HG03060 (cell line): ENCODE results near the gene ARRDC1.

Experiments
- ATAC-seq: cut with Tn5 transposase; IDR thresholded peaks from one replicate; pipeline ENCODE4 v1.9.1; 2021; ENCODE audit warnings: low read depth, moderate number of reproducible peaks; ENCODE audit not compliant: unreplicated experiment

ARRDC1 gene

GRCh38 chr9:137632230-137633161, 27.0 kb downstream of the ARRDC1 start:
- no peak for ATAC-seq

GRCh38 chr9:137634016-137634415, 28.5 kb downstream of the ARRDC1 start:
- ATAC-seq = no peak

- no peak for ATAC-seq
Observed at GRCh38 chr9:137638680-137639079, 33.2 kb downstream of the ARRDC1 start.

GRCh38 chr9:137639303-137640051, 34.0 kb downstream of the ARRDC1 start:
- no peak for ATAC-seq

GRCh38 chr9:137640862-137641261, 35.4 kb downstream of the ARRDC1 start:
- no peak for ATAC-seq

- no peak for ATAC-seq
Observed at GRCh38 chr9:137642118-137642601, 36.7 kb downstream of the ARRDC1 start.

GRCh38 chr9:137642892-137643291, 37.4 kb downstream of the ARRDC1 start:
- ATAC-seq = no peak

- ATAC-seq = no peak
Observed at GRCh38 chr9:137643921-137644320, 38.4 kb downstream of the ARRDC1 start.

- ATAC-seq = no peak
Observed at GRCh38 chr9:137645211-137645610, 39.7 kb downstream of the ARRDC1 start.

GRCh38 chr9:137646341-137646740, 40.9 kb downstream of the ARRDC1 start:
- ATAC-seq = no peak

- ATAC-seq = no peak
Observed at GRCh38 chr9:137647096-137647714, 41.7 kb downstream of the ARRDC1 start.

GRCh38 chr9:137648396-137648795, 42.9 kb downstream of the ARRDC1 start:
- ATAC-seq = no peak

- ATAC-seq = no peak
Observed at GRCh38 chr9:137649553-137649952, 44.1 kb downstream of the ARRDC1 start.

- ATAC-seq = no peak
Observed at GRCh38 chr9:137650259-137650658, 44.8 kb downstream of the ARRDC1 start.

- ATAC-seq = no peak
Observed at GRCh38 chr9:137650779-137651178, 45.3 kb downstream of the ARRDC1 start.

- no peak for ATAC-seq
Observed at GRCh38 chr9:137656416-137656815, 50.9 kb downstream of the ARRDC1 start.

GRCh38 chr9:137657606-137658005, 52.1 kb downstream of the ARRDC1 start:
- ATAC-seq = no peak

- no peak for ATAC-seq
Observed at GRCh38 chr9:137658781-137659180, 53.3 kb downstream of the ARRDC1 start.

- no peak for ATAC-seq
Observed at GRCh38 chr9:137660144-137660543, 54.7 kb downstream of the ARRDC1 start.

GRCh38 chr9:137663584-137663983, 58.1 kb downstream of the ARRDC1 start:
- no peak for ATAC-seq

GRCh38 chr9:137664676-137665075, 59.2 kb downstream of the ARRDC1 start:
- ATAC-seq = no peak
